GM18517 (cell line): Measurements from ENCODE around the gene SLC25A21.
"Not testable (repeated sequence)": the region's sequence is repeated elsewhere in the genome, so short reads cannot be mapped to it uniquely, and the experiment has no call there.

Source experiments
- ATAC-seq: cut with Tn5 transposase; IDR thresholded peaks from one replicate; pipeline ENCODE4 v1.9.1; 2021; ENCODE audit warnings: mild to moderate bottlenecking, moderate library complexity; ENCODE audit not compliant: unreplicated experiment

Gene SLC25A21

DNA sequence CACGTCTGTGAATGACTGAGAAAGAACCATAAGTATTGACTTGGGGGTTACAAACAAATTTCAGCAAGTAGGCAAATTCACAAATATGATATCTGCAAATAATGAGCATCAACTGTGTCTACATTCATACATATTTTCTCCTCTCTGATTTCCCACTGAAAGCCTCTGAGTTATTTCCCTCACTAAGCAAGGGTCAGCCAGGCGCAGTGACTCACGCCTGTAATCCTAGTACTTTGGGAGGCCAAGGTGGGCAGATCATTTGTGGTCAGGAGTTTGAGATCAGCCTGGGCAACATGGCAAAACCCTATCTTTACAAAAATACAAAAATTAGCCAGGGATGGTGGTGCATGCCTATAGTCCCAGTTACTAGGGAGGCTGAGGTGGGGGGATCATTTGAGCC is 80.8 kb downstream of the SLC25A21 start:
- ATAC-seq: no peak

DNA sequence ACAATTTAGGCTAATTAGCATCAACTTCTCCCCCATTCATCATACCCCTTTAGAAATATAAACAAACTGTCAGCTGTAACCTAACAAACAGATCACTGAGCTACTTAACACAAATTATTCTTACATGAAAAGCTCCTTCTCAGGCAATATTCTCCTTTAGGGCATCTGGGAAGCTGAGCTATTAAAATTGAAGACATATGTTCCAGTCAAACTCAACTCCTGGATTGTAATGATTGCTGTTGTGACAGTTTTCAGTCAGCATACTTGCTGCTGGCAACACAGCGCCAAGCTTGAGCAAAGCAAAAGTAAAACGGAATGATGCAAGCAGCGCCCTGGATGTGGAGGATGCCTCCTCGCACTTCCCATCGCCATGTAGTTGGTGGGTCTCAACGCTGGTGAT is 82.4 kb downstream of the SLC25A21 start:
- ATAC-seq: no peak

DNA sequence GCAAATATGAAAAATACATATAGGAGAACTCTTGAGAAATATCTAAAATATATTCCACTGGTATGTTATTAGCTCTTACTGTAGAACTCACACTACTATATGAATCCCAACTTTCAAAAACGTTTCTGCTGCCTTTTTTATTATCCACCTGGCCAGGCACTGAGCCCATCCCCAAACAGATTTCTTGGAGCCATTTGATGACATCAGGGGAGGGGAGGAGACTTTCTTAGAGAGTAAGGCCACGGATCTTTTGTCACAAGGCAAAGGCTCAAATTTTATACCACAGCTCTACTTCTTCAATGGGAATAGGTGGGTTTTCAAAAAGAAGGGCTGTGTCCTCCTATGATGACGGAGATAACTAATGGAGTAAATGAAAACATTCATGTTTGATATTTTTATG is 83.0 kb downstream of the SLC25A21 start:
- no peak for ATAC-seq

- ATAC-seq: no peak
Observed at GRCh38 chr14:37088356-37089215, 83.8 kb downstream of the SLC25A21 start.

- ATAC-seq: no peak
Observed at GRCh38 chr14:37087520-37087919, 84.9 kb downstream of the SLC25A21 start.

GRCh38 chr14:37083599-37083998 is 88.8 kb downstream of the SLC25A21 start:
- ATAC-seq: no peak

DNA sequence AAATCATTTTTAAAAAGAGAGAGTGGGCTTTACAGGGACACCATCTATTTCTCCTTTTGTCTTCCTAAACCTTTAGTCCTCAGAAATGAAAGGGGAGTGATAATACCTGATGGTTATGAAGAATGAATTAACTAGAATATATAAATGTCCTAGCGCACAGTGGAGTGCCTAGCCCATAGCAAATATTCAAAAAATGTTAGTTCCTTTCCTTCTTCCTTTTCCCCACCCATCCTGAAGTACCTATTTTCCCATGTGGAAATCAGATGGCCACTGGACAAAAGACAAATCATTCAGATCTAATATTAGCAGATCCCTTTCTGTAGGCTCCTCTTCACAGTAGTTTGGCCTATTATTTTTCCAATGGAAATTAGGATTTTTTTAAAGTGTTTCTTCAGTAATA is 90.0 kb downstream of the SLC25A21 start:
- no peak for ATAC-seq

DNA sequence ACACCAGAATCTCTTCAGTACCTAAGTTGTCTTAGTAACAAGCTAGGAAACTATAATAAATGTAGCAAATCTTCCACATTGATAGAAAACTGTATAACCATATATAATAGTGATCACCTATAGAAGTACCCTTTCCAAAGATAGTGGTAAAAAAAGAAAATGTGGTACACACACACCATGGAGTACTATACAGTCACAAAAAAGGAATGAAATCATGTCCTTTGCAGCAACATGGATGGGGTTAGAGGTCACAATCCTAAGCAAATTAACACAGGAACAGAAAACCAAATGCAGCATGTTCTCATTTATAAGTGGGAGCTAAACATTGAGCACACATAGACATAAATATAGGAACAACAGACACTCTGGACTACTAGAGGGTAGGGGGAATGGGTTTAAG is 90.5 kb downstream of the SLC25A21 start:
- no peak for ATAC-seq

GRCh38 chr14:37081218-37081617 is 91.2 kb downstream of the SLC25A21 start:
- no peak for ATAC-seq

GRCh38 chr14:37078131-37078530 is 94.3 kb downstream of the SLC25A21 start:
- no peak for ATAC-seq

DNA sequence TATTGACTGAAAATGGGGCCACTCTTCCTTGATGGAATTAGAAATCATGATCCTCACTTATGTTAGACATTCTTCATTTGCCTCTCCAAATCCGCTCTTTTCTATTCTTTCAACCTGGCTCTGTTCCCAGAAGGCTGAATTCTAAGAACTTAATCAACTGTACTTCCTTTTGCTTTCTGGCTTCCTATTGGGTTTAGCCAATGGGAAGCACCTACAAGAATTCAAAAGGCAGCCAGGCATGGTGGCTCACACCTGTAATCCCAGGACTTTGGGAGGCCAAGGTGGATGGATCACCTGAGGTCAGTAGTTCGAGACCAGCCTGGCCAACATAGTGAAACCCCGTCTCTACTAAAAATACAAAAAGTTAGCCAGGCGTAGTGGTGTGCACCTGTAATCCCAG is 98.1 kb downstream of the SLC25A21 start:
- ATAC-seq: not testable (repeated sequence)

DNA sequence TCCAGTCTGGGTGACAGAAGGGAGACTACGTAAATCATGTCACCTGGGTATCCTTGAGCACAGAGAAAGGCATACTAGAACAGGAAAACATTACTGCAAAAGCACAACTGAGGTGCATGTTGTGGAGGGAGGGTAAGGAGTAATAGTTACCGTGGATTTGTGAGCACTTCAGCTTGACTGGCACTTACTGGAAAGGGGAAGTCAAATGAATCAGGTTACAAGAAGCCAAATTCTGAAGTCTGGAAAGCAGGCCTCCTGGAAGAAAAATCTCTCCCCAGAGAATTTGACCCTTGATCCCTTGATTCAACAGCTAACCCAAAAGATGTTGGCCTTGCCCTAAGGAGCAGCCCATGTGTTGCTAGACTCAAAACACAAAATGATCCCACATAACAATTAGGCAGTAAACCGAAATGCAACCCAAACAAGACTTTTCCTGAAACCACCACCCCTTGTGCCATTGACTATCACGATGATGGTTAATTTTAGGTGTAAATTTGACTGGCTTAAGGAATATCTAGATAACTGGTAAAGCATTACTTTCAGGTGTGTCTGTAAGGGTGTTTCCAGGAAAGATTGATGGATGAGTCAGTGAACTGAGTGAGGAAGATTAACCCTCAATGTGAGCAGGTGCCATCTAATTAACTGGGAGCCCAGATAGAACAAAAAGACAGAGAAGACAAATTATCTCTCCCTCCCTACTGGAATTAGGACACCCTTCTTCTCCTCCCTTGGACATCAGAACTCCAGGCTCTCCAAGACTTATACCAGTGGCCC is 108.8 kb downstream of the SLC25A21 start:
- ATAC-seq: no peak

GRCh38 chr14:37062191-37062803 is 110.1 kb downstream of the SLC25A21 start:
- no peak for ATAC-seq

DNA sequence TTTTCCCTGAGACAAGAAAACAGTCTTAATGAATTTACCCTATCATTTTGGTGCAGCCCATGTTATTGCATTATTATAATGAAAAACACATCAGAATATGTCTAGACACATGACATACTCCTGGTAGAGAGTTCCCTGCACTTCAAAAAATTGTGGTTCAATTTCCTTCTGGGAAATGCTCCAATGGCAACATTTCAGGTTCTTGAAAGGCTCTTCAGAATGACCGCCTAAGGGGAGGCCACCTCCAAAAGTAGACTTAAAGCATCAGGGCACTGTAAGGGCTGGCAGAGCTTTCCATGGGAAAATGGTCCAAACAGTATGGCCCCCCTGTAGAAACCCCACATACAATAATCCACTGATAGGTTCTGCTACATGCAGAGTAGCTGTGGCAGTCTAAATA is 110.7 kb downstream of the SLC25A21 start:
- no peak for ATAC-seq

DNA sequence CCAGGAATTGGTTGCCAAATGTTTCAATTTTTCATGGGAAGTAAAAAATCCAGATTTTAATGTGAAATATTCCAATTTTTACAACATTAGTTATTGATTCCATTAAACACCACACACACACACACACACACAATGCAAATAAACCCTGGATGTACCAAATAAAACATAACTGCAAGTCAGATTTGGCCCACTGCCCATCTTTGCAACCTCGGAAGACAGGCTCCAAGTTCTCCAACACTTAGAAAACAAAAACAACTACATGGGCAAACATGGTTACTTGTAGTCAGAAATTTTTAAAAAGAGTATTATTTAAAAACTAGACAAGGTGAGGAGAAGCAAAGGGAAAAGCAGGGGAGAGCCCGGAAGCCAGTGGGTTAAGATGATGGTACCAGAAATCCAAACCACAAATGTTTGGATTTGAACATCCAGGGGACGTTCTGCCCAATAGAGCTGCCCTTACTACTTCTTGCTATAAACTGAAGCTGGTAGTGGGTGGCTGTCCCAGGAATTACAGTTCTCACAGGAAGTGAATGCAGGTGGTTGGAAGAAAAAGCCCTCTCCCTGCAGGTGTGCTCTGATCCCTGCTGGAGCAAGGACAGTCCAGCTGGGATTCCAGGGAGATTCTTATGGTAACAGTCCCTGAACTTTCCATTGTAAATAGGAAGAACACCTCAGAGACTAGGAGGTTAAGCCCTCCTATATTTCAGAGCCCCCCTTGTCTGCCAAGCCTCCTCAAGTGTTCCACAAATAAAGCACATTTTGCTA is 111.7 kb downstream of the SLC25A21 start:
- no peak for ATAC-seq

DNA sequence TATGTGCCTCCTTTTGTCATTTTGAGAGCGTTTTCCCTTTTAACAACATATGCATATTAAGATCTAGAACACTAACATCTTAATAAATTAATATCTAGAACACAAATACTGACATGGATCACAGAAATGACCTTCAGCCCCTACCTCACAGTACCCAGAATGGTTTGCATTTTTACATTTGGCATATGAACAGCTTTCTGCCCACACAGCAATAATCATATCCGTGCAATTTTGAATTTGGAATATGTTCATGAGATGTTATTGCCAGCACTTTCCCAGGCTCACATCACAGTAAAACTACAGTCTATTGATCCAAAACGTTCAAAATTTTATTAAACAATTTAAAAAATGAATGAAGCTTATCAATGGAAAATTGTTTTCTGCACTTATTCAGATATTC is 114.6 kb downstream of the SLC25A21 start:
- ATAC-seq: no peak

DNA sequence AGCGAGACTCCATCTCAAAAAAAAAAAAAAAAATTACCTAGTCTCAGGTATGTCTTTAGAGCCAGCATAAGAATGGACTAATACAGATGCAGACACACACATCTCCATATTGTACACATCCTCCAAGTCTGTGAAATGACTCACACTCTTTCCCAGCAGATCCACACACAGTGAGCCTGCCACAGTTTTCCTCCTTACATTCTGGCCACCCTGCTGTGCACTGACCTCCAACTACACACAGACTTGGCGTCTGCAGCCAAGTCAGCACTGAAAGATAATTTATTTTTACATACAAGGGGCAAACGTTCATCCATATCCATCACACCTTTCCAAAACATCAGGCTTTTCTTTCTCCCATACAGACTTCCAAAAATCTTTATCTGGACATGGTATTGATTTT is 115.9 kb downstream of the SLC25A21 start:
- no peak for ATAC-seq

DNA sequence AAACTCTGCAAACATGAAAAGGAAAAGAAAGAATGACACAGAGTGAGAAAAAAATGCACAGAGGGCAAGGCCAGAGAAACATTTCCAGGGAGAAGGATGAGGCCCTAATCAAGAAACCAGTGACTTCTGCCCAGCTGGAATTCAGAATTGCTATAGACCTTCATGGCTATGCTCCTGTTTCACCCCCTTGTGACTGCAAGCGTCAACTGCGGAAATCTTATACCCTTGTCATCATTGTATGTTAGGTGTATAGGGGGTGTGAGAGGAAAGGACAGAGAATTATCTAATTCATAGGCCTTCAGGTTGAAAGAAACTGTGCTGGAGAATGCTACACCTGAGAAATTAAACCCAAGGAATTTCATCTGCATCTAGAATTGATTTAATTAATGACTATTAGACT is 117.5 kb downstream of the SLC25A21 start:
- no peak for ATAC-seq

- ATAC-seq: no peak
Observed at GRCh38 chr14:37054144-37054543, 118.3 kb downstream of the SLC25A21 start.

DNA sequence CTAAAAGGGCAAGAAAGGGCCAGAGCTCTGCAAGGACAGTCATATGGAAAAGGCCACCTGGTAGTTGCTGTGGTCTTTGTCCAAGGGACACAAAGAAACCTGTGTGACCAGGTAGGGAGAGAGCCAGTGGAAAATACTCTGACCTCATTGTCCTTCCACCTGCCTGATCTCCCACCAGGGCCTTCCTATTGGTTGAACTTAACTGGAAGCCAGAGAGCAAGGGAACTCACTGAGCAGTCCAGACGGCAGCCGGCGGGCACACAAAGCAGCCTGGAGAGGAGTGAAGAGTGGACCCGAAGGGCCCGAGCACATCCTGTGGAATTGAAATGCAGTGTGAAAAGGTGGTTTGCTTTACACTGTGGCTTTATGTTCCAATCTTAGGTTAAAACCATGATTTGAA is 120.7 kb downstream of the SLC25A21 start:
- ATAC-seq: no peak

DNA sequence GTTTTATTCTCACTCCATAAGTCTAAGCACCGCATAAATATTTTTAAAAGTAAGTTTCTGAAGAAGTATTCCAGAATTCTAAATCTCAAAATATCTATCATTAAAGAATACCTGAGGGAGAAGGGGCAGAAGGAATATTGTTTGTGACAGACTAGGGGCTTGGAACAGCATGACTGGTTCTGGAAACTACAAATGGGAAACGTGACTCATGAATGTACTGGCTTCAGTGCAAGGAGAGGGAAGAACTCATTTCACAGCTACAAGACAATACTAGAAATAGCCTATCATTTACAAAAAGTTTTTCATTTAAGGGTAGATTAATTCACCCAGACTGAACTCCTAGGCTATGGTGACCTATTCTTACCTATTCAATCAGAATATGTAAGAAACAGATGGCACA is 121.3 kb downstream of the SLC25A21 start:
- ATAC-seq: no peak
